Testis (tissue), 3 donors: ENCODE measurements around the gene PPP2R1A. TPM values are rescaled to one million over a fixed set of nuclear protein-coding genes. Genes with fewer than 3 reads are reported as not detected.
A peak's percentile ranks its signal among the peaks of the same experiment; 100 is the strongest.

Experiments used
- DNase-seq: peaks from one replicate; pipeline ENCODE4 v3.0.0-alpha.2; 2019
- H3K27ac ChIP-seq, 2 donors: fragments of 200-600 bp; sonication (generic); one replicate each; pipeline ENCODE4 v1.5.1; 2019
- H3K27me3 ChIP-seq: fragments of 200-600 bp; sonication (generic); one replicate; pipeline ENCODE4 v1.5.1; 2019
- H3K36me3 ChIP-seq: fragments of 200-600 bp; sonication (generic); one replicate; pipeline ENCODE4 v1.5.1; 2017; ENCODE audit warnings: low read depth; ENCODE audit errors: missing control alignments
- H3K4me1 ChIP-seq: fragments of 200-600 bp; sonication (generic); one replicate; pipeline ENCODE4 v1.5.1; 2019
- H3K4me3 ChIP-seq, 2 donors: fragments of 200-600 bp; sonication (generic); one replicate each; pipeline ENCODE4 v1.5.1; 2017 to 2019
- H3K9me3 ChIP-seq: fragments of 200-600 bp; sonication (generic); one replicate; pipeline ENCODE4 v1.5.1; 2017
- CTCF ChIP-seq, 3 experiments: fragments of 450-650 bp in 2 of 3; fragments of 200-600 bp in 1 of 3; sonication (generic) in 1 of 3; IDR thresholded peaks; one replicate each; pipeline ENCODE4 v1.5.1; 2016 to 2019; ENCODE audit warnings: antibody characterized with exemption in 3 of 3, mild to moderate bottlenecking in 2 of 3, moderate library complexity in 1 of 3
- POLR2A ChIP-seq: fragments of 450-650 bp; IDR thresholded peaks from one replicate; pipeline ENCODE4 v1.6.1; 2017; ENCODE audit warnings: antibody characterized with exemption, mild to moderate bottlenecking, moderate library complexity
- WGBS, 2 donors: methylation state at CpG; one replicate each; pipeline ENCODE4 v1.1.5; 2018; 5-methylcytosine and 5-hydroxymethylcytosine counted together
- intact Hi-C: fragments of 100-400 bp; cut with DNase I; formaldehyde crosslinking; loops from one replicate; pipeline ENCODE4 v1.15.1; 2023; ENCODE audit warnings: low total_unique reads
- polyA plus RNA-seq: library from polyadenylated mRNA; stranded (reverse); fragments of 350-450 nt; fragmentation: Illumina TruSeq; extraction: RNeasy Lipid Tissue Mini Kit (QIAGEN cat#74804); gene quantifications from one replicate; pipeline ENCODE4 v1.2.3, GENCODE V29; 2014; ENCODE audit warnings: low read depth, low replicate concordance; ENCODE audit not compliant: insufficient read depth
- total RNA-seq, 2 donors: library from RNA; depleted of rRNA; stranded (reverse); fragments of >200 nt; gene quantifications; one replicate each; pipeline ENCODE4 v1.2.3, GENCODE V29; 2016

Gene PPP2R1A
- total and polyA plus RNA-seq, 3 donors from 2014 or later = 181 to 289 (median 262) TPM

GRCh38 chr19:52231154-52231910 lies 41.5 kb downstream of the PPP2R1A start:
- DNase-seq = peak; percentile 74
- intact Hi-C loops = loop anchor here (10.0 kb wide), 1 partner anchor 97 kb away; the partner anchor contains the start of gene ZNF616
- WGBS, 2 donors = 53 to 58% methylated on average over 3 of the region's 3 CpGs

GRCh38 chr19:52234406-52234805 lies 44.6 kb downstream of the PPP2R1A start:
- no peak for DNase-seq
- peaks cover 11% of the 10 kb centered on the region for H3K4me1 ChIP-seq
- intact Hi-C loops = loop anchor here (10.0 kb wide), 1 partner anchor 100 kb away; the partner anchor contains the start of gene ZNF616
- WGBS, 2 donors = 79 to 83% methylated on average over 2 of the region's 2 CpGs
- H3K36me3 ChIP-seq = no peaks in the 10 kb centered on the region
- no peaks in the 10 kb centered on the region for H3K27me3 ChIP-seq
- H3K9me3 ChIP-seq = no peaks in the 10 kb centered on the region
- TF ChIP-seq CTCF (IDR thresholded peaks at IDR 0.05) (no peak), POLR2A (no peak)
- no peak overlapping the region for H3K4me3 ChIP-seq
- H3K27ac ChIP-seq = no peak overlapping the region

More at GRCh38 chr19:52231154-52231910, 41.5 kb downstream of the PPP2R1A start:
- Histone ChIP-seq H3K36me3 (no peaks in the 10 kb centered on the region), H3K27me3 (no peaks in the 10 kb centered on the region), H3K9me3 (no peaks in the 10 kb centered on the region), H3K4me1 (peaks cover 11% of the 10 kb centered on the region), H3K27ac (peak overlapping the region in 1 of 2 donors; percentile 15), H3K4me3 (no peak overlapping the region)
- no peak for TF ChIP-seq CTCF (IDR thresholded peaks at IDR 0.05)
- TF ChIP-seq POLR2A = no peak

- Histone ChIP-seq H3K4me1 (no peaks in the 10 kb centered on the region), H3K27ac (no peak overlapping the region), H3K36me3 (no peaks in the 10 kb centered on the region), H3K4me3 (no peak overlapping the region), H3K9me3 (no peaks in the 10 kb centered on the region), H3K27me3 (no peaks in the 10 kb centered on the region)
- 46 to 57% methylated on average over 2 of the region's 2 CpGs for WGBS, 2 donors
- intact Hi-C loops = loop anchor here (10.0 kb wide), 1 partner anchor 102 kb away; the partner anchor contains the start of gene ZNF616
- no peak for DNase-seq
- TF ChIP-seq POLR2A (no peak), CTCF (IDR thresholded peaks at IDR 0.05) (no peak)
Measured at GRCh38 chr19:52237197-52237596, 47.3 kb downstream of the PPP2R1A start.

- peak; percentile 81 to 89 (median 83) for TF ChIP-seq CTCF (IDR thresholded peaks at IDR 0.05)
- no peak for TF ChIP-seq POLR2A
- Histone ChIP-seq H3K36me3 (no peaks in the 10 kb centered on the region), H3K4me1 (no peaks in the 10 kb centered on the region), H3K27me3 (no peaks in the 10 kb centered on the region), H3K27ac (no peak overlapping the region), H3K4me3 (no peak overlapping the region), H3K9me3 (no peaks in the 10 kb centered on the region)
- WGBS, 2 donors = 13 to 21% methylated on average over 8 of the region's 8 CpGs
- peak; percentile 68 for DNase-seq
- intact Hi-C loops = loop anchor here (10.0 kb wide), 1 partner anchor 103 kb away; the partner anchor contains the start of gene ZNF616
Measured at GRCh38 chr19:52237771-52238400, 48.0 kb downstream of the PPP2R1A start.
